ENCODE measurements around the gene CYP1B1. TPM values are rescaled to one million over a fixed set of nuclear protein-coding genes. Genes with fewer than 3 reads are reported as not detected.
A peak's percentile ranks its signal among the peaks of the same experiment; 100 is the strongest.
"Not testable (repeated sequence)": the region's sequence is repeated elsewhere in the genome, so short reads cannot be mapped to it uniquely, and the experiment has no call there.

The CYP1B1 gene
- total RNA-seq, 4 donors from 2014 or later, result 42.8 to 118 (median 54.5) TPM

DNA sequence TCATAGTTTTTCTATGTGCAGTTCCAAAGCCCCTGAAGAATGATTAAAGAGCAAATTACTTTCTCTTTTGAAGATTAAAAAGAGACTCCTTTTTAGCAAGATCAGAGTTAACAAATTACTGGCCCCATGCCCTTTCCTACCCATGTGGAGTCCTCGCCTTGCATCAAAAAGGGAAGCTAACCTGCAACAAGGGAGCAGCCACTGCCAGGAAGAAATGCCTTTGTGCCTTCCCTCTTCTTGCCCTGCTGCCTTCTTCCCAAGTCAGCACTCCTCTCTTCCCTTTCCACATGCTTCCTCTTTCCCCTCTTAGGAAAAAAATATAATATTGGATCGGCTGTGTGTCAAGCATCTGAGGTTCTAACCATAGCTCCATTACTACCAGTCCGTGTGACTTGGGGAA lies 37.1 kb upstream of the CYP1B1 start:
- Histone ChIP-seq H3K4me3 (no peak overlapping the region), H3K9me3 (no peaks in the 10 kb centered on the region), H3K27ac (no peak overlapping the region), H3K36me3 (no peaks in the 10 kb centered on the region), H3K27me3 (no peaks in the 10 kb centered on the region), H3K4me1 (no peaks in the 10 kb centered on the region)
- DNase-seq, result no peak
- no peak for TF ChIP-seq POLR2A (IDR thresholded peaks at IDR 0.05)
- TF ChIP-seq, protein P1, sequence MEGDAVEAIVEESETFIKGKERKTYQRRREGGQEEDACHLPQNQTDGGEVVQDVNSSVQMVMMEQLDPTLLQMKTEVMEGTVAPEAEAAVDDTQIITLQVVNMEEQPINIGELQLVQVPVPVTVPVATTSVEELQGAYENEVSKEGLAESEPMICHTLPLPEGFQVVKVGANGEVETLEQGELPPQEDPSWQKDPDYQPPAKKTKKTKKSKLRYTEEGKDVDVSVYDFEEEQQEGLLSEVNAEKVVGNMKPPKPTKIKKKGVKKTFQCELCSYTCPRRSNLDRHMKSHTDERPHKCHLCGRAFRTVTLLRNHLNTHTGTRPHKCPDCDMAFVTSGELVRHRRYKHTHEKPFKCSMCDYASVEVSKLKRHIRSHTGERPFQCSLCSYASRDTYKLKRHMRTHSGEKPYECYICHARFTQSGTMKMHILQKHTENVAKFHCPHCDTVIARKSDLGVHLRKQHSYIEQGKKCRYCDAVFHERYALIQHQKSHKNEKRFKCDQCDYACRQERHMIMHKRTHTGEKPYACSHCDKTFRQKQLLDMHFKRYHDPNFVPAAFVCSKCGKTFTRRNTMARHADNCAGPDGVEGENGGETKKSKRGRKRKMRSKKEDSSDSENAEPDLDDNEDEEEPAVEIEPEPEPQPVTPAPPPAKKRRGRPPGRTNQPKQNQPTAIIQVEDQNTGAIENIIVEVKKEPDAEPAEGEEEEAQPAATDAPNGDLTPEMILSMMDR (IDR thresholded peaks at IDR 0.05), result no peak
- intact Hi-C loops (cut with DNase I; ENCODE audit: low total_unique reads), result no loop called here

DNA sequence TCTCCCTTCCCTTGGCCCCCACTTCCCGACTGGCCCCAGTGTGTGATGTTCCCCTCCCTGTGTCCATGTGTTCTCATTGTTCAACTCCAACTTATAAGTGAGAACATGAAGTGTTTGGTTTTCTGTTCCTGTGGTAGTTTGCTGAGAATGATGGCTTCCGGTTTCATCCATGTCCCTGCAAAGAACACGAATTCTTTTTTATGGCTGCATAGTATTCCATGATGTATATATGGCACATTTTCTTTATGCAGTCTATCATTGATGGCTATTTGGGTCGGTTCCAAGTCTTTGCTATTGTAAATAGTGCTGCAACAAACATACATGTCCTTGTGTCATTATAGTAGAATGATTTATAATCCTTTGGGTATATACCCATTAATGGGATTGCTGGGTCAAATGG lies 35.4 kb upstream of the CYP1B1 start:
- intact Hi-C loops (cut with DNase I; ENCODE audit: low total_unique reads); H3K4me1 ChIP-seq; H3K27me3 ChIP-seq; H3K4me3 ChIP-seq; H3K36me3 ChIP-seq; H3K9me3 ChIP-seq; DNase-seq; H3K27ac ChIP-seq: not testable (repeated sequence)

DNA sequence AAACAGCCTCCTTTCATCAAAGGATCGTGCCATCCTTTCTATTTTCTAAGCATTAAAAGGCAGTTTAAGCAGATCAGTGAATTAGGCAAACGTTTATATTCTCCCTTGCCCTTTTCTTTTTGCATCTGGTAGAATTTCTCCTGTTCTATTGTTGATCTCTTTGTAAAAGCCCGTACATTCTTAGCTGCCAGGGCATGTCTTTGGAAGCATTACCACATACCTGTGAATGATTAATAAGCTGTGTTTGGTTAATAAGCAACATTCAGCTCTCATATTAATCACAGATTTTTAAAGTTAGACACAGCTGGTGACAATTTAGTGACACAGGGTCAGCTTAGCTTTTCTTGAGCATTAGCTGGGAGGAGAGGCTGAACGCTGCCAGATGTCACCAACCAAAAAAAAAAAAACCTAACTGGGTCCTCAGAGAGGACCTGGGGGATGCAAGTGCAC lies 33.8 kb upstream of the CYP1B1 start:
- H3K9me3 ChIP-seq, result no peaks in the 10 kb centered on the region
- H3K27ac ChIP-seq, result peak overlapping the region; percentile 95 to 98
- no peak for DNase-seq
- no peaks in the 10 kb centered on the region for H3K36me3 ChIP-seq
- H3K4me1 ChIP-seq, result peaks cover 0 to 7% of the 10 kb centered on the region in 2 donors
- intact Hi-C loops (cut with DNase I; ENCODE audit: low total_unique reads), result no loop called here
- no peak overlapping the region for H3K4me3 ChIP-seq
- no peaks in the 10 kb centered on the region for H3K27me3 ChIP-seq
- TF ChIP-seq POLR2A (IDR thresholded peaks at IDR 0.05), result no peak
- TF ChIP-seq, protein P1 (IDR thresholded peaks at IDR 0.05), result no peak

DNA sequence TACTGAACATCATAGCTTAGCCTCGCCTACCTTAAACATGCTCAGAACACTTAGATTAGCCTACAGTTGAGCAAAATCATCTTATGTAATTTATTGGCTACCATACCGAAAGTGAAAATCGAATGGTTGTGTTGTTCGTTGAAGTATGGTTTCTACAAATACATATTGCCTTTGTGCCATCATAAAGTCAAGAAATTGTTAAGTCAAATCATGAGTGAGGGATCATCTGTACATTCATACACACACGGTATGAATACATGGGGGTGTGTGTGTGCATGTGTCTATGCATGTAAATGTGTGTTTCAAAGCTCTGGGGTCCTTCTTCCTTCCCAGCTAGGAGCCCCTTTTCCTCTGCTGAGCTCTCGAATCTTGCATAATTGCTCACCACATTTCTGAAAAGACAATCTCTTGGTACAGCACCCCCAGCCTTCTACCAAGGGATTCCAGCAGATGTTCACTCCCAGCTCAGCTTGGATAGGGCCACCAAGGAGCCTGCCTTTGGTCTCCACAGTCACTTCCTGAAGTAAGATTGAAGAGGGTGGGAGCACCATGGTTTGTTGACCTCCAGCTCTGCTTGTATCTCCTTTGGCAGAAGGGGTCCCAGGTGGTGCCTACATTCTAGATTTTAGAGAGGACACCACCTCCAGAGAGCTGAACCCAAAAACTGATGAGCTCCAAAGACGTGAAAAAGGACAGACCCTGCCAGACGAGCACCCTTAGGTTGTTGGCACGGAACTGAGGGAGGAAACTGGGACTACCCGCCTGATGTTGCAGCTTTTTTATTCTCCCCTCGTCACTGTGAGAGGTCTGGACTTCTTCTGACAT lies 33.2 kb upstream of the CYP1B1 start:
- no peak for TF ChIP-seq POLR2A (IDR thresholded peaks at IDR 0.05)
- TF ChIP-seq, protein P1 (IDR thresholded peaks at IDR 0.05), result no peak
- Histone ChIP-seq H3K4me3 (no peak overlapping the region), H3K4me1 (peaks cover 0 to 7% of the 10 kb centered on the region in 2 donors), H3K36me3 (no peaks in the 10 kb centered on the region), H3K27ac (peak overlapping the region; percentile 95 to 98), H3K27me3 (no peaks in the 10 kb centered on the region), H3K9me3 (no peaks in the 10 kb centered on the region)
- intact Hi-C loops (cut with DNase I; ENCODE audit: low total_unique reads), result no loop called here
- DNase-seq, result no peak

DNA sequence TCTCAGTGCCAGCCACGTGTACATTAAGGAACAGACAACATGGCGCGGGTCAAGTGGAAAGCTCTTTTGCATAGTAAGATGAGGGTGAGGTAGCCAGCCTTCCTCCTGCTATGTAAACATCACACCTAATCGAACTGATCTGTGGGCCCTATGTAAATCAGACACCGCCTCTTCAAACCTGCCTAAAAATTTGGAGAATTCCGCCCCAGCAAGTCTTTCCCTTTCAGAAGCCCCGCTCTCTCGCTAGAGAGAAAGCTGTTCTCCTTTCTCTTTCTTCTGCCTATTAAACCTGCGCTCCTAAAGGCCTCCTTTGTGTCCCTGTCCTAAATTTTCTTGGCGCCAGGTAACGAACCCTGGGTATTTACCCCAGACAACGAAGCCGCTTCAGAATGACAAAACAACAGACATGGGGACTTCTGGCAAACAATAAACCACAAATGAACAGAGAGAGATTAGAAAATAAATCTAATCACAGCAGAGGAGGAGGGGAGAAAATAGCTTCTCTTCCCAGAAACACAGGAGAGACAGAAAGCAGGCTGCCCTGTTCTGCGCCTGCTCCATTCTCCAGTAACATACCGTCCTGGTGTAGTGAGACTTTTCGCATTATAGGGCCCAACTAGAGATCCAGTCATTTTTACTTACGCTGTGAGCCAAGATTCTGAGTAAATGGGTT lies 31.9 kb upstream of the CYP1B1 start:
- Histone ChIP-seq H3K27me3 (no peaks in the 10 kb centered on the region), H3K9me3 (no peaks in the 10 kb centered on the region), H3K36me3 (no peaks in the 10 kb centered on the region), H3K27ac (peak overlapping the region; percentile 95 to 98), H3K4me3 (no peak overlapping the region), H3K4me1 (peaks cover 0 to 7% of the 10 kb centered on the region in 2 donors)
- DNase-seq, result no peak
- intact Hi-C loops (cut with DNase I; ENCODE audit: low total_unique reads), result no loop called here
- TF ChIP-seq, protein P1 (IDR thresholded peaks at IDR 0.05), result no peak
- no peak for TF ChIP-seq POLR2A (IDR thresholded peaks at IDR 0.05)

Measured in uterus (tissue), 4 donors.